GM21528 (cell line): ENCODE measurements around the gene NDC1.

Source experiments
- ATAC-seq: cut with Tn5 transposase; IDR thresholded peaks from one replicate; pipeline ENCODE4 v1.9.1; 2021; ENCODE audit warnings: mild to moderate bottlenecking, moderate library complexity; ENCODE audit not compliant: unreplicated experiment, low FRiP score

The NDC1 gene

GRCh38 chr1:53732912-53733317 is 105.2 kb downstream of the NDC1 start:
- ATAC-seq: no peak

- ATAC-seq: no peak
Observed at GRCh38 chr1:53732409-53732808, 105.7 kb downstream of the NDC1 start.

- no peak for ATAC-seq
Observed at GRCh38 chr1:53731779-53732305, 106.3 kb downstream of the NDC1 start.

GRCh38 chr1:53731043-53731600 is 107.0 kb downstream of the NDC1 start:
- no peak for ATAC-seq

GRCh38 chr1:53730224-53730865 is 107.8 kb downstream of the NDC1 start:
- no peak for ATAC-seq

GRCh38 chr1:53729456-53730223 is 108.5 kb downstream of the NDC1 start:
- no peak for ATAC-seq

- ATAC-seq: no peak
Observed at GRCh38 chr1:53728702-53729455, 109.2 kb downstream of the NDC1 start.

GRCh38 chr1:53728196-53728595 is 109.9 kb downstream of the NDC1 start:
- ATAC-seq: no peak

- no peak for ATAC-seq
Observed at GRCh38 chr1:53727461-53728092, 110.5 kb downstream of the NDC1 start.

- no peak for ATAC-seq
Observed at GRCh38 chr1:53726009-53726600, 112.0 kb downstream of the NDC1 start.

- no peak for ATAC-seq
Observed at GRCh38 chr1:53725238-53725689, 112.8 kb downstream of the NDC1 start.

GRCh38 chr1:53722025-53722424 is 116.1 kb downstream of the NDC1 start:
- no peak for ATAC-seq

- no peak for ATAC-seq
Observed at GRCh38 chr1:53721088-53721487, 117.0 kb downstream of the NDC1 start.

GRCh38 chr1:53719469-53719868 is 118.6 kb downstream of the NDC1 start:
- no peak for ATAC-seq

- ATAC-seq: no peak
Observed at GRCh38 chr1:53718443-53718842, 119.7 kb downstream of the NDC1 start.

- no peak for ATAC-seq
Observed at GRCh38 chr1:53717025-53717804, 120.9 kb downstream of the NDC1 start.

GRCh38 chr1:53716150-53716549 is 121.9 kb downstream of the NDC1 start:
- no peak for ATAC-seq

- ATAC-seq: no peak
Observed at GRCh38 chr1:53715478-53715877, 122.6 kb downstream of the NDC1 start.
